ENCODE measurements around the gene ENDOV. TPM values are rescaled to one million over a fixed set of nuclear protein-coding genes. Genes with fewer than 3 reads are reported as not detected.

Gene ENDOV
- polyA plus RNA-seq, 10 donors: 15.1 to 22.0 (median 16.1) TPM

- no peak for DNase-seq
Measured at GRCh38 chr17:80447790-80448189, 32.8 kb downstream of the ENDOV start.

GRCh38 chr17:80449194-80449929 lies 34.4 kb downstream of the ENDOV start:
- DNase-seq: no peak

DNA sequence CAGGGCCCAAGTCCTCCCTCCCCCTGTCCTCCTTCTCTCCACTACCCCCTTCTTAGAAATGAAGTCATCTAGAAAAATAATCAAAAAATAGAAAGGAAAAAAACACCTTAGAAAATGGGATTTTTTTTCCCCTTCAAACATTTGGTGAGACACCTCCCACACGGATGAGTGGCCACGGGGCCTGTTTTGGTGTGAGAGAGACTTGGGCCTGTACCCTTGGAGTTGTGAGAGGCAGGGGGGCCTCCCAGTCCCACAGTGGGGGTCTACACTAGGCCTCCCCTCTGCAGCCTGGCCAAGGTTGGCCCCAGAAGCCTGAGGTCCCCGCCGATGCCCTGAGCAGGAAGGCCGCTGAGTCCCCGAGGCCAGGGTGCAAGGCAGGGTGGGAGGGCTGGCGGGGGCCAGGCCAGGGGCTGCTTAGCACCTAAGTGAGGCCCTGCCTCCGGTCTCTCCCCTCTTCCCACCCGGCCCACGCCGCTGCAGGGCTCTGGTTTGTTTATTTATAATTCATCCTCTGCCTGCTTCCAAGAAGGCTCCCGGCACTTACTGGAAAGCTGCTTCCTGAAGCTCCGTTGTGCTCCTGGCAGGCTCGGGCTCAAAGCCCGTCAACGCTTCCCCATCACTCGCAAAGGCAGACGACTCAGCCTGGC lies 35.1 kb downstream of the ENDOV start:
- DNase-seq: no peak

GRCh38 chr17:80451104-80451775 lies 36.3 kb downstream of the ENDOV start:
- no peak for DNase-seq

DNA sequence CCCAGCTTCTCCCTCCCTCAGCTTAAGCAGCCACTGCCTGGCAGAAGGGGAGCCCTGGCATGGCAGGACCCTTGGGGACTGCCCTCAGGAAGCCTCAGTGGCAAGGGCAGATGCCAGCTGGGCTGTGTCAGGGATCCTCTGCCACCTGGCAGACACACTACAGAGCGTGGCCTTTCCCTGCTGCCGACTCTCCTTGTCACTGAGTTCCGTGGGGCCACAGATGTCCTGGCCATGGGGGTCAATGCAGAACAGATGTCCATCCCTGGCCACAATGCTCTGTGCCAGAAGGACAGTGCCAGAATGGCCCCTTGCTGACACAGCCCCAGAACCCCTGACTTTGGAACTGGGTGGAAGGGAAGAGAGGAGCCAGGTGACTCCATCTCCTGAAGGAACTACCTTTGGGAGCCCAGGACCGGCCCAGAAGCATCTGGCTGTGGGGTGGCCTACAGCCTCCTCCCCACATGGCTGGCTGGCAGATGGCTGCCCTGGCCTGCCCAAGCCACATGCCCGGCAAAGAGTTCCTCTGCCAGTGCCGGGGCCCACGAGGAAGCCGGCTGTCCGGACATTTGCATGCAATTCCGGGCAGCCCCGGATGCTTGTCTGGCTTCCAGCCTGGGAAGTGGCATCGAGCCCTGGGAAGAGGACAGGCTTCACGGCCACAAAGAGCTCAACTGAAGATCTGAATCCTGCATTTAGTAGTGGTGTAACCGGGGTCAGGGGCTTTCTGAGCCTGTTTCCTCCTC lies 37.4 kb downstream of the ENDOV start:
- DNase-seq: no peak

GRCh38 chr17:80453126-80453997 lies 38.4 kb downstream of the ENDOV start:
- no peak for DNase-seq

- DNase-seq: no peak
Measured at GRCh38 chr17:80453998-80454556, 39.1 kb downstream of the ENDOV start.

GRCh38 chr17:80454557-80455335 lies 39.8 kb downstream of the ENDOV start:
- DNase-seq: peak; percentile 96 to 99 (median 98)

DNA sequence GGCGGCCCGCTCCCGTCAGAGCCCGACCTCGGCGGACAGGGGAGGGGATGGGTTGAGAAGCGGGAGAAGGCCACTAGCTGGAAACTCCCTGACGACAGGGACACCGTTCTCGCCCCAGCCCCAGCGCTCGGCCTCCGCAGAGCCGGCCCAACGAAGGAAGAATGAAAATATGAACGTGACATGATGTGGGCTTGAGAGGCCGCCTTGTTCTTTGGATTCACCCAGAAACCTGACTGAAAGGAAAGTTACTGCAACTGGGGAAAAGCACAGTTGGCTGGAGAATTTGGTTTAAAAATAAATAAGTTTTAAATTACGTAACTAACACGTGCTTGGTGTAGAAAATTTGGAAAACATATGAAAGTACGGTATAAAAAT lies 40.4 kb downstream of the ENDOV start:
- no peak for DNase-seq

DNA sequence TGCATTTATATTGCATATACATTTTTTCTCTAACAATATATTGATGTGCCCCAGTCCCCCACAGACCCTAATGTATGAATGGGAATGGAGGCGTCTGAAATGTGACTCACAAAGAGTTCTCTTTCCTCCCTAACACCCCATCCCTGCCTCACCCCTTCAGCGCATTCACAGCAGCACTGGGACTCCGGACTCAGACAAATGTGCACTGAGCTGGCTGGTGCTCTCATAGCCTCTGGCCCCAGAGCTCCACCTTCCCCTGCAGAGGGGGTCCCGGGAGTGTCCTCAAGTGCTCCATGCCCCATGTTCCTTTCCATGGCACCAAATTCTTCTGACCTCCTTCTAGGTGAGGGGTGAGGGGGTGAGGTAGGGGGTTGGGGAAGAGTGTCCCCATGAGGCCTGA lies 40.8 kb downstream of the ENDOV start:
- DNase-seq: no peak

GRCh38 chr17:80456465-80457235 lies 41.7 kb downstream of the ENDOV start:
- DNase-seq: peak; percentile 67 to 82 (median 69)

DNA sequence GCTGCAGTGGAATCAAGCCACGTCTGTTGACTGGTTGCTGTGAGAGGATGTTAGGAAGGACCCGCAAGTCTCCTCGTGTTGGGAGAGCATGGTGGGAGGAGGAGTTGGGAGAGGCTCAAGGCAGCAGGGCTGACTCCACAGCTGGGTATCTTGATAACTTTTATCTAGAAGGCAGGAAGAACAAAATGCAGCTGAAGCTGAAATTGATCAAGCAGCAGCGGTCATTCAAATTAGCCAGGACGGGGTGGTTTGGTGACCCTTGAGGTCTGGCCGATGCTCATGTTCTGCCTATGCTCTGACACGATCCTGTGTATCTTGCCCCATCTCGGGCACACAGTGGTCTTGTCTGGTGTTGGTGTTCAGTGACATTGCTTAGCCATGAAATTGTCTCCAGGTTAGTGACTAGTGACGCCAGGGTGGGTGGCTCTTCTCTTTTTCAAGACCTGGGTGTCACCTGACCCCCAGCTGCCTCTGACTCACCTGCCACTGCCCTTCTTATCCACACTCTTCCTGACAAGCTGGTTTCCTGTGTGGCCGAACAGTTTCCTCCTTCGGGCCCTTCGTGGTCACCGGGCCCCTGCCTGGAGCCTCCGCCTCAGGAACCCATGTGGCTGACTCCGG lies 42.4 kb downstream of the ENDOV start:
- no peak for DNase-seq

DNA sequence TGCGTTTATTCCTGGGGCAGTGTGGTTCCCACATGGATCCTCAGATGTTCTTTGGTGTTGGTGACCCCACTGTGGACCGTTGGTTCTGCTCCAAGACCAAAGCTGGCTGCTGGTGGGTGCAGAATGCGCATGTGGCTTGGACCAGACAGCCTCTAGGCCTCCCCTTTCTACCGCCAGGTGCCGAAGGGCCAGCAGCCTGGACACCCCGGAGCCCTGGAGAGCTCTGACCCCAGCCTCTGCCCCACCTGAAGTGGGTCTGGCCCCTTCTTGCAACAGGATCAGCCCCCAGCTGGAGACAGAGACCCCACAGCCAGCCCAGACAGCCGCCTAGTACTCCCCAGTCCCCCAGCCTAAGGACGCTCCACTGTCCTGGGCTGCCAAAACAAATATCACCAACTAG lies 43.0 kb downstream of the ENDOV start:
- DNase-seq: no peak

GRCh38 chr17:80459234-80459633 lies 44.3 kb downstream of the ENDOV start:
- no peak for DNase-seq

- peak in 2 of 3 donors; percentile 35 to 68 for DNase-seq
Measured at GRCh38 chr17:80460429-80460834, 45.5 kb downstream of the ENDOV start.

DNA sequence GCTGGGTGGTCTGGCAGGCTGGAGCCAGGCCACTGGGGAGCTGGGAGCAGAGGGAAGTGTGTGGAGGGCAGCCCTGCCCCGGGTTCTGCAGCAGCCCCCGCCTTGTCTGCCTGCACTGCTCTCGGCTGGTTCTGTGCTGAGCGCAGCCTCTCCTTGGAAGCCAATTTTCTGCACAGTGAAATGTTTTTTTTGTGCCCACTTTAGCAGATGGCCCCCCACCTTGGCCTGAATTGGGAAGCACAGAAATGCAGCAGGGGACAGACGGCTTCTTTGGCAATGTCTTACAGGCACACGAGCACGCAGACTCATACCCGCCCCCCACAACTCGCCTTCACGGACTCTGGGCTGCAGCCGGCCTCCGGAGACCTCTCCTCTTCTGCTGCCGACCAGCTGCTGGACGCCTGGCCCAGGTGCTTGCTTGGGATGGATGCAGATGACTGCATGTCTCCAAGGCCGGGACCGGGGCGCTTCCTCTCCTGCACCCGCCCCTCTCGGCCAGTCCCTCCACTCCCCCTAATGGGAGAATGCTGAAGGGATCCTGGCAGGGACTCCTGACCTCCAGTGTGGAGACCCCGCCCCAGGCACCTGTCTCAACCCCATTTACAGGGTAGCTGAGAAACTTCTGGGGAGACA lies 46.7 kb downstream of the ENDOV start:
- DNase-seq: peak in 1 of 3 donors; percentile 48

DNA sequence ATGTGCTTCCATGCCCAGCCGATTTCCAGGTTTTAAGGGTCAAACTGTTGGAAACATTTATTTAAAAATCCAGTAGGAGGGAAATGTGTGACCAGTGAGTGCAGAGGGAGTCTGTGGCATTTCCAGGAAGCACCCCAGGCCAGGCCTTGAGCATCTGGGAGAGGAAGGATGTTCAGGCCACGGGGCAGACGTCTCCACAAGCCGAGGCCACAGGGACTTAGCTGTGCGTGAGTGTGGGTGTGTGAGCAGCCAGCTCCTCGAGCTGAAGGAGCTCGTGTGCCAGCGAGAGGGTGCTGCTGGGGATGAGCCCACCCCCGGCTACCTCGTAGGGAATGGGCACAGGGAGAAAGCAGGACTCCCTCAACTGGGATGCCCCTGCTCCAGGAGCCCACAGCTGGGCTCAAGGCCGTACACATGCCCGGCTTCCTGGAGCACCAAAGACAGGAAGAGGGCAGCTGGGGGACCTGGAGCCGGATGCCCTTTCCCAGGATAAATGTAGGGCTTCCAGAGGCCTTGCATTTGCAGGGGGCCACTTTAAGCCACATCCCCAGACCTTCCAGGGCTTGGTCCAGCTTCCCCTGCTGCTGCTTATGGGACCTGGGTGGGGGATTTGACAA lies 48.9 kb downstream of the ENDOV start:
- DNase-seq: no peak

DNA sequence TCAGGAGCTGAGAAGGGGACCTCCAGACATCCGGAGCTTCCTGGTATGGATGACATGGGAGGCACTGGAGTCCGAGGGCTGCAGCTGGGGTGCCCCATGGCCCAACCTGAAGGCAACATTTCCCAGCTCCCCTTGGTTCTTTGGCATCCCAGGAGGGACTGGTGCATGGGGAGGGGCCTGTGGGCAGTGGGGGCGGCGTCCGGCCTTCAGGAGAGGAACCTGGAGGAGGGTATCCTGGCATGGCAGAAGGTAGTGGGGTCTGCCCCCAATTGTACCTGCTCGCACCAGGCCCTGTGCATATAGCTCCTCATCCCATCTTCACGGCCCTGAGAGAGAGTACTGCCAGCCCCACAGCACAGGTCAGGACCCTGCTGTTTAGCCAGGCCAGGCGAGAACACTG lies 49.5 kb downstream of the ENDOV start:
- no peak for DNase-seq

All from muscle of back (tissue), 11 donors.